ENCODE results near the gene FAM193B.
A peak's percentile ranks its signal among the peaks of the same experiment; 100 is the strongest.

FAM193B gene

DNA sequence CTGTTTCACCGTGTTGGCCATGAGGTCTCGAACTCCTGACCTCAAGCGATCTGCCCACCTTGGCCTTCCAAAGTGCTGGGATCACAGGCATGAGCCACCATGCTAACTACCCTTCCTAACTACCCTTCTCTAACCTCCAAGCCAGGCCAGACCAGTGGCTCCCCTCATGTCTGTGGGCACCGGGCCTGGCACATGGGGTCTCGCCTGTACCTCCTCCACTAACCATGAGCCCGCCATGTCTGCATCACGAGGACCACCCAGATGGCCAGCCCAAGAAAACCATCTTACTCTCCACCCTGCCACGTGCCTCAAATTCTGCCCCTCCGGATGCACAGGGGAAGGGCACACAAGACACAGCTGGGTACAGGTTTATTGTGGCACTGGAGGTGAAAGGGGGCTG, 71.3 kb downstream of the FAM193B start:
- no peak for DNase-seq

GRCh38 chr5:177482359-177482795, 72.0 kb downstream of the FAM193B start:
- no peak for DNase-seq

- no peak for DNase-seq
Measured at GRCh38 chr5:177479774-177480173, 74.6 kb downstream of the FAM193B start.

GRCh38 chr5:177478711-177479646, 75.4 kb downstream of the FAM193B start:
- DNase-seq: no peak

DNA sequence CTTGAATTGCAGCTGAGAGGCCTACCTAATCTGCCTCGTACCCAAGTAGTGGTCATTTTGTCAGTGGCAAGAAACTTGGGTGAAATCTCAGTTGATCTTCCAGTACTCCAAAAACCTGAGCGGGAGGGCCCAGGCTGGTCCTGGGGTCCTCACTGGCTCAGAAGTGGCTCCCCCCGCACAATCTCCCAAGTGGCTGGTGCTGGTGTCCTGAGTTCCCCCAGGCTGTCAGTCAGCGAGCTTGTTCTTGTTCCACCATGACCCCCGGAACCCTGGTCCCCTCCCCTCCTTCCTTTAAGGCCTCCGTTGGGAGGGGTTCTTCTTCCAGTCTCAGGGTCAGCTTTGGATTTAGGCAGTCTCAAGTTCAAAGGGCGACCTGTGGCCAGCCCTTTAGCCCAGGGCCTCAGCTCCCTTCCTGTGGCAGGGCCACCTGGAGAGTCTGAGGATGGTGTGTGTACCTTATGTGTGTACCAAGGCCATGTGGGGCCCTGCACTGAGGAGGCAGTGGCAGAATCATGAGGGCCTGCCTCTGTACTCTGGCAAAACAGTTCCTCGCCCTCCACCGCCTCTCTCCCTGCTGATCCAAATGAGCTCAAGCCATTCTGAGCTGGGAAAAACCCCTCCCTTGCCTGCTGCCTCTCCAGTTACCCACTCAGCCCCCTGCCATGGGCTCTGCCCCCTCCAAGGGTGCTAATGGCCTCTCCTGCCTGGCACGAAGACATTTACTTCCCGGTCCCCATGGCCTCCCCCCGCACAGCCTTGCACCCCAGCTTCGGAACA, 76.5 kb downstream of the FAM193B start:
- no peak for DNase-seq

GRCh38 chr5:177476531-177477233, 77.7 kb downstream of the FAM193B start:
- no peak for DNase-seq

DNA sequence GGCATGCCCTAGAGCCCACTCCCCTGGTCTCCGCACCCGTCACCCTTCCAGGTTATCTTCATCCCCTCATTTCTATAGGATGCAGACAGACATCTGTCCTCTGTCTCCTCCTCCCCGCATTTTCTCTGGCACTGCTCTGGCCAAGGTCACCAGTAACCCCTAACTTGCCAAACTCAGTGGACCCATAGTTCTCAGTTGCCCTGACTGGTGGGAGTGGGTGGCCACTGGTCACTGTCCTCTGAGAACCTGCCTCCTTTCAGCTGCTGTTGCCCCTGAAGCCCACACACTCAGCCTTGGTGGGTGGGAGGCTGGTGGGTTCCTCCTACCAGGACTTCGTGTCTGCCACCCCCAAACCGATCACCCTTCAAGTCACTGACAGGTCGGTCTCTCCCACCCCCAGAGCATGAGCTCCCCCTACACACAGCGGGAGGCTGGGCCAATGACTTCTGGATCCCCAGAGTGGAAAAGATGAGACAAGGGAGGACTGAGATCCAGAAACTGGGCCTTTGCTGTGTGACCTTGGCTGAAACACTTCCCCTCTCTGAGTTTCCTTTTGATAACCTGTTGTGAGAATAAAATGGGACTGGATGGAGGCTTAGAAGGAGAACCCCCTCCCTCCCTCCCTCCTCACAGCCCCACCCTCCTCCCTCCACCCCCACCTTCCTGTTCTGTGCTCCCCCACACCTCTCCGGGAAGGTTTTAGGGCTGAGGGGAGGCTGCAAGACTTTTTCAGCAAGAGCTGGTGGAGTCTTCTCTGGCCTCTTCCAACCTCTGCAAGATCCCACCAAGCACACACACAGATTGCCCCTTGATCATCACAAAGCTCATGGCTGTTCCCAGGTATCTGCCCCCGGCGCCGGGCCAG, 78.6 kb downstream of the FAM193B start:
- DNase-seq: no peak

DNA sequence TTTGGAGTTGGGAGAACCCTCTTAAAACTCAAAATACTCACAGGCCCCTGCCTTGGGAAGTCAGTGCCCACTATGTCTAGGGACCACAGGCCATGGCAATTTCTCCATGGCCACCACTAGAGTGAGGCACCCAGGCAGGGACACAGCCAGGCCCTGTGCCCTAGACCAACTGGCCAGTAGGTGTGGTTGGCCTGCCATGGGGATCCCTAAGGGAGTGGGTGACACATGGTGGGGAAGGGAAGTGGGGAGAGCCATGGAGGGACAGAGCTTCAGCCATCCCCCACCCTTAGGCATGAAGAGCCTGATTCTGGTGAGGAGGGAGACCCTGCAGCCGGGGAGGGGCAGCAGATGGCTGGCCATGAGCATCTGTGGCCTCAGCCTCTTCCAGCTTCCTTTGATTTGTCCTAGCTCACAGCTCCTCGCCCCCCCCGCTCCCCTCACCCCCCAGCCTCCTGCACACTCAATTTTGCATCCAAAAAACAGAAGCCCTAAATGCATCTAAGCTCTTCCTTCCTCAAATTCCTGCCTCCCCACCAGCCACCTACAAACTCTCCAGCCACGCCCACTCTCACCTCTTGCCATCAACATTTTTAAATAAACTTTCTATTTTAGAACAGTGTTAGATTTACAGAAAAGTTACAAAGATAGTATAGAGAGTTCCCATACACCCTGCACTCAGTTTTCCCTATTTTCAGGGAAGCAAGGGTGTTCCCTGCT, 79.4 kb downstream of the FAM193B start:
- DNase-seq: no peak

DNA sequence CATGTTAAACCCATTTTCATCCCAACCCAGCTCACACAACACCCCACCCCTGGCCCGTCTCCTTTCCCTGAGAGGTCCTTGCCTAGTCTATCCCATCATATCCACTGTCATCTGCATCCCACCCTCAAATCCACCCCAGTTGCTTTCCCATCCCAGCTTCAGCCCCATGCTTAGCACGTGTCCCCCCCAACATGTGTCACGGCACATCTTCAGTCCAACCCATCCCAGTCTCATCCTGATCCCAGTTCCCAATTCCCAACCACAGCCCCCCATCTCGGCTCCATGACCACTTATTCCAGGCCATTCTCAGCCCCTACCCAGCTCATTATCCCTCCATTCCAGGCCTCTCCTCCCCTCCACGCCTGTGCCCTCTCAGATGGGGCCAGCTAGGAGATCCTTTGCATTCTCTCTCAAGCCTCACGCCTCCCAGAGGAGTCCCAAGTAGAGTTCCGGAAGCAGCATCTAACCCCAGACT, 80.3 kb downstream of the FAM193B start:
- no peak for DNase-seq

DNA sequence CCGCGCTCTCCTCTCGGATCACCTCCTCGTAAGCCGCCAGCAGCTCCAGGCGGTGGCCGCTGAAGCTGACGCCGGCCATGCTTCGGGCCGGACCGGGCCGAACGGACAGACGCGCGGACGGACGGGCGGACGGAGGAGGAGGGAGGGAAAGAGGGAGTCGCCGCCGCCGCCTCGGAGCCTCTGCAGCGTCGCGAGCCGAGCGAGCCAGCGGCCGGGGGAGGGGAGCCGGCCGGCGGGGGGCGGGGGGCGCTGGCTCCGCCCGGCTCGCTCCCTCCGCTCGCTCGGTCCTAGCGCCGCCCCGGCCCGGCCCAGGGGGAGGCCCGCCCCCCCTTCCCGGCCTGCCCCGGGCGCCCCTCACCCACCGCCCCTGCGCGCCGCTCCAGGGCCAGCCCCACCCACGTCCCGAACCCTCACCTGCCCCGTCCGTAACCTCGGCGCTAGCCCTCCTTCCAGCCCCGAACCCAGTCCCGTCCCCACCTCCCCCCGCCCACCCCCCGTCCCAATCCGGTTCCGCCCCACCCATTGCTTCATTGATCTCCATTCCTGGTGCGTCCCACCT, 80.8 kb downstream of the FAM193B start, which contains the start of gene DBN1:
Gene DBN1 (minus strand): TSS at position 192 of the 559 bp plus-strand sequence. CDS start 113 bp downstream, at position 79.
- peak in 1 of 2 experiments; percentile 66 for DNase-seq

- DNase-seq: peak in 1 of 2 experiments; percentile 38
Measured at GRCh38 chr5:177472460-177473442, 81.6 kb downstream of the FAM193B start.

- no peak for DNase-seq
Measured at GRCh38 chr5:177471610-177472356, 82.6 kb downstream of the FAM193B start.

- no peak for DNase-seq
Measured at GRCh38 chr5:177470759-177471536, 83.4 kb downstream of the FAM193B start.

Measured in NCI-H446 (cell line).